Activated CD4-positive, alpha-beta T cell treated with anti-CD3 and anti-CD28 coated beads for 24 hours (primary cell): ENCODE measurements around the gene CBFA2T2.

ENCODE experiments used
- DNase-seq, 2 donors: peaks; one replicate each; pipeline ENCODE4 v3.0.0-alpha.2; 2020; ENCODE audit warnings: low read depth in 2 of 2

CBFA2T2 gene

DNA sequence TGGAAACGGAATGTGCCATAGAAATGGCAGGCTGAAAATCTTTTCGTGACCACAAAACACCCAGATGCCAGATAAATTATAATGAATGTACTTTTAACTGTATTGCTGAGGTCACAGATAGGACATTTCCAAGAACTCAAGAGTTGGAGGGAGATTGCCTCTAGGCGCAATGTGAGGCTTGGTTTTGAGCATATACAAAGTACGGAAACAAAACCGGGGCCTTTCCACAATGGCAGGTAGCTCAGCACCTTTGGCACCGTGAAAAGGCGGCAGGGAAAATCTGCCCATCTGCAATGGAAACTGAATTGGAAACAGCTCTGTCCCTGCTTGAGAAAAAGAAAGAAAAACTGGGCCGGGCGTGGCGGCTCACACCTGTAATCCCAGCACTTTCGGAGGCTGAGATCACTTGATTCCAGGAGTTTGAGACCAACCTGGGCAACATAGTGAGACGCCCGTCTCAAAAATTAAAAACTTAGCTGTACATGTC lies 161.7 kb downstream of the CBFA2T2 start:
- no peak for DNase-seq

DNA sequence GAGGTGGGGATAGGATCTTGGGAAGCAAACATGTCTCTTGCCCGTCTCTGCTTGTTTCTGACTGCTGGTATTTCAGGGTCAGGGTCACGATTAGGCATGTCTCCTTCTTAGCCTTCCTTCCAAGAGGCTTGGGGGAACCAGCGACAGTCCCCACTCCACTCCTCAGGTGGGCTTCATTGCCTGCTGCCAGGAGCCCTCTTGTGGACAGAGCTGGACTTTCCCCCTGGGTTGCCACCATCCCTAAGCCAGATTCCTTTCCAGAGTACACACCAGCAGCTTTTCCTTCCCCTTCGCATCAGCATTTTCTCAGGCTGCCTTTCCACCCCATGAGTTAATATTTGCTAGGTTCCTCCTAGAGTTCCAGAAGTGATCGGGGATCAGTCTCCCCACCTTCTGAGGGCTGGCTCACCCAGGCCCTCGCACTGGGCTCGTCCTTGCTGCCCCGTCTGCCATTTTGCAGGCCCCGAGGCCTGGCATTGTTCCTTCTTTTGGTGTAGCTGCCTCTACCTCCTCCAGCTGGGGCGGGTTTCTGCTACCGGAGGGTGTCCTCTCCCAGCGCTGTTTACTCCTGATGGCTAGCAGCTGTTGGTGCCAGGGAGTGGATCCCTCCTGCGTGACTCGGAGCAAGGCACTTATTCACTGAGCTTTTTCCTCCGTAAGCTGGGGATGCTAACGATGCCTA lies 163.5 kb downstream of the CBFA2T2 start:
- peak in 1 of 2 donors; percentile 30 for DNase-seq

DNA sequence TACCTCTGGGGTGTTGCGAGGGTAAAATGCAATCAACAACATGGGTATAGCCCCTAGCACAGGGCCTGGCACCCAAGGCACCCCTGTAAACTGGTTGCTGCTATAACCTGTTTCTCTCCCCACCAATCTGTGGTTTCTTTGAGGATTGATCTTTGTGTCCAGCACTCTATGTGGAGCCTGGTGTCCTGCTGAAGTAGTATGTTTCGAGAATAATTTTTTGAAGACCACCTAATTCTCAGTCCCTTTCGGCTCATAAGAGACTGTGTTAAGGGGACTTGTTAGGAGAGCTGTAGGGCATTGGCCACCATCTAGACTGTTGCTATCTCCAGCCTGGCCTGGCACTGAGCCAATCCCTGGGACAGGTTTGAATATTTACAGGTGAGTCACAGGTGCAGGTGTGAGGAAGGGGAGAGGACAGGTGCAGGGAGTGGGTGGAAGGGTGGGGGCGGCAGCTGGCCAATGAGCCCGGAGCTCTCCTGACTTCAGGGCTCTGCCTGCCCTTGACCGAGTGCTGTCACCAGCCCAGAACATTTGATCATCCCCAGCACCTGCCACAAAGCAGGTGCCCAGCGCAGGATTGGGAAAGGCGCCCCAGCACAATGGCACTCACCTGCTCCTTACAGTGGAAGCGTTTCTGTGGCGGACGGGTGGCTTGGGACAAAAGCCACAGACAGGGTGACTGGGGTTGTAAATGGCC lies 164.2 kb downstream of the CBFA2T2 start:
- DNase-seq: no peak

DNA sequence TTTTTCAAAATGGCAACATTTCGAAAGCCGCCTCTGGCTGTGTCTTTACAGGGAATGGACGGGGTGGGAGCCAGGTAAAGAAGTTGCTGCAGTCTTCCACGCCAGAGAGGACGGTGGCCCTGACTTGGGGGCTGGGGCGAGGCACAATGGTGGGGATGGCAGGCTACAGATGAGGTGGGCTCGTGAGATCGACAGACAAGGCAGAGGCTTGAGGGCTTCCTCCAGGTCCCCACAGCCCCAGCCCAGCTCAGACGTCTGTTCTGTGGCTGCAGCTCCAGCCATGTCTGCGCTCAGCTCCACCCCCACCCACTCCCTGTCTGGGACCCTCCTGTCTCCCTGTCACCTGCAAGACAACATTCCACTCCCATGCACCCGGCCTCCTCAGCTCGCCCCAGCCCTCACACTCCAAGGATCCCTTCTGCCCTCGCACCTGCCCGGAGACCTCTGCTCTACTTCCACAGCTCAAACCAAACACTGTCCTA lies 164.8 kb downstream of the CBFA2T2 start:
- no peak for DNase-seq

DNA sequence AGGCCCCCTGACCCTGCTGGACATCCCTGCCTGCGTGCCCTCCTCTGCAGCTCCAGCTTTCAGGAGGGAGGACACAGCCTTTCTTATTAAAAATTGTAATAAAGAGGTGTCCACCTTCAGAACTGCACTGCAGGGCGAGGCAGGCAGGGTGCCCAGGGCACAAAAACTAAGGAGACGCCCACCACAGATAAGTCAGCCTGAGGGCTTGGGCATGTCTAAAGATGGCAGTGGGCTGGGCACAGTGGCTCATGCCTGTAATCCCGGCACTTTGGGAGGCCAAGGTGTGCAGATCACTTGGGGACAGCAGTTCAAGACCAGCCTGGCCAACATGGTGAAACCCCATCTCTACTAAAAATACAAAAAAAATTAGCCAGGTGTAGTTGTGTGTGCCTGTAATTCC lies 165.3 kb downstream of the CBFA2T2 start:
- DNase-seq: no peak

DNA sequence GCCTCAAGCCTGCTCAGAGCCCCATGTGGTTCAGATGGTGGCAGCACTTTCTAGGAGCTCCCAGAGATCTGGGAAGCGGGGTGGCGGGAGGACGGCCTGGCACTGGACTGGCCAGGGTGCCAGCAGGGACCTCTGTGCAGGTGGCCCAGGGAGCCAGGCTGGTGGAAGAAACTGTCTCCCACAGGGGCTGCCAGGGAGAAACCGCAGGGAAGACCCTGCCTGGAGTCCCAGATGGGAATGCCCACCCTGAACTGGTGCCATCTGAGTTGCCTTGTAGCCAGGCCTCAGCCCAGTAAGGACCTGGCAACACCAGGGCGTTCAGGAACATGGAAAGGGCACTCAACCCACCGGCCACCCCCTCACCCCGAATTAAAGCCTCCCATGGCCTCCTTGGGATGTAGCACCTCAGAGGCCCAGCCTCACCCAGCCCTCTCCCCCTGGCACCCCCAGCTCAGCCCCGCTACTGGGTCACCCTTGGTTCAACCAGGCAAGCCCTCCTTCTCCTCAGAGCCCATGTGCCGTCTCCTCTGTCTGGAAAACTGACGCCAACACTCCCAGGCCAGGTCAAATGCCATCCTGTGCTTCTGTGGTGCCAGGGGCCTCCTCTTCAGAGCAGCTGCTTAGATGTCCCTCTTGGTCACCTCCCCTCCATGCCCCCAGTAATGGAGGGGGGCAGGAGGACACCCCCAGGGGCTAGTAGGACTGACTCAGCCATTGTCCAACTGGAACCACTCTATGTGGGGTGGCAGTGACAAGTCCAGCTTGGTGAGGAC lies 166.3 kb downstream of the CBFA2T2 start:
- DNase-seq: no peak

DNA sequence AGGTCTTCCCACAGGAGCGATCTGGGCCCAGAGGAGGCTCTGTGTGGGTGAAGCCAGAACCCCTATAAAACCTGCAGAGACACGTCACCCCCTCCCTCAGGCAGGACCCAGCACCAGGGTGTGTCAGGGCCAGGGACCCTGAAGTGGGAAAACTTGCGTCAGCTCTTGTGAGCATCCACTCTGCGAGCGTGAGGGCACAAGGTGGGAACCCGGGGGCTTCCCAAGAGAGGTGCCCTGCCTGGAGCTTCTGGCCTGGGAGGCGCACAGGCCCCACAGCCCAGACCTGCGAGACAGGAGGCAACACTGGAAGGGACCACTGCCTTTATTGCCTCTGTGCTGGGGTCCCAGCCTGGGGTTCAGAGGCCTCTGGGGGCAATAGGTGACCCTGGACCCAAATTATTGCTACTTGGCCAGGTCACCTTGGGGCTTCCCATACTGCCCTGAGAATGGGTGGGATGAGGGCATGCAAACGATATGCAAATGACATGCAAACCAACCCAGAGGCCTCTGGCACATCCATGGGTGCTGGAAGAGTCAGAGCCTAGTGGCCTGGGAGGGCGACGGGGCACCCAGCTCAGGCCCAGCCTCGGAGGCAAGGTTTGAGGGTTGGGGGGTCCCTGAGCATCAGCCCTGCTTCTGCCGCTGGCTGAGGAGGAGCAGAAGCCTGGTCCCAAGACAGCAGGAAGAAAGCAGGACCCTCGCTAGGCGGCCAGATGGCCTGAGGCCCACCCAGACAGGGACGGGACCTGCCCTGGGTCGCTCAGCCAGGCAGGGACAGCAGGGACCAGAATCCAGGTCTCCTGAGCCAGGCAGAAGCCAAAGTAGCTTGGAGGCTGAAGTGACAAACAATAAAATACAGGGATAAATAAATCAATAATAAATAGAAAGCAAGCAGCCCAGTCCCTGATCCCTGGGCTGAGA lies 167.1 kb downstream of the CBFA2T2 start:
- no peak for DNase-seq

DNA sequence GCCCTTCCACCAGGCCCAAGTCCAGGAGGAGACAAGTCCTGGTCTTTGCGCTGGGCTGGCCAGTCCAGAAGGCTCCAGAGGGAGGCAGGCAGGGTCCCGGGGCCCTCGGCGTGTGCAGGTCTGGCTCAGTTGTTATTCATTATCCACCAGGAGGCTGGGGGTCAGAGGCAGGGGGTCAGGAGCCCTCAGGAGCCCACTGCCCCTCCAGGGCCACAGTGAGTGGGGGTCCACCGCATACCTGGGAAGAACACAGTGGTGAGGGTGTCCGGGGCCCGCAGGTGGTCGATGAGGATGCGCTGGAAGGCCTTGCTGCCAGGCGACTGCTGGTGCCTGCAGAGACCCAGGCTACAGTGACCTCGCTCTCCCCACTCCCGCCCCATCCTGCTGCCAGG lies 167.8 kb downstream of the CBFA2T2 start:
- no peak for DNase-seq

DNA sequence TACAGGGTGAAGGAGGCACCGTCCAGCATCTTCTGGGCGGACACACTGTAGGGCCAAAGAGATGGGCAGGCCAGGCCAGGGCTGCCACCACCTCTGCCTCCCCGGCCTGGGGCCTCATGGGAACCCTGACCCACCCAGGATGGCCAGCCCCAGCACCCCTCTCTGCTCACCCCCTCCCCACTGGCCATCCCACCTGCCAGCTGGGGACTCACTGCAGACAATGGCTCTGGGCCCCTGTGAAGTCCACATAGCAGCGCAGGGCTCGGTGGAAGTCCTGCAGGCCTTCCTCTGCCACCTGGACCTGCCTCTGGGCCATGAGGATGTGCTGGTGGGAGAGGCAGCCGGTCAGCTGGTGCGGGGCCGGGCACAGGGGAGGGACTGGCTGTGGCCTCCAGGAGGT lies 168.6 kb downstream of the CBFA2T2 start:
- DNase-seq: no peak

DNA sequence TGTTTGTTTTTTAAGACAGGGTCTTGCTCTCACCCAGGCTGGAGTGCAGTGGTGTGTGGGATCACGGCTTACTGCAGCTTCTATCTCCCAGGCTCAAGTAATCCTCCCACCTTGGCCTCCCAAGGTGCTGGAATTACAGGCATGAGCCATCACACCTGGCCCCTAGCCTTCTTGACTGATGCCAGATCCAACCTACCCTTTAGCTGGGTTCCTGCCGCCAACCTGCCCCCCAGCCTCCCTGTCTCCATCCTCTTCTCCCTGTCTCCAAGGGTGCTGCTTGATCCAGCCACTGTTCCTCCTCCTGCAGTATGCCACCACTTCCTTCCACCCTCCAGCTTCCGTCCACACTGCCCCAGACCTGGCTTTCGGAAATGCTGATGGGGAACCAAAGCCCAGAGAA lies 169.0 kb downstream of the CBFA2T2 start:
- DNase-seq: no peak

DNA sequence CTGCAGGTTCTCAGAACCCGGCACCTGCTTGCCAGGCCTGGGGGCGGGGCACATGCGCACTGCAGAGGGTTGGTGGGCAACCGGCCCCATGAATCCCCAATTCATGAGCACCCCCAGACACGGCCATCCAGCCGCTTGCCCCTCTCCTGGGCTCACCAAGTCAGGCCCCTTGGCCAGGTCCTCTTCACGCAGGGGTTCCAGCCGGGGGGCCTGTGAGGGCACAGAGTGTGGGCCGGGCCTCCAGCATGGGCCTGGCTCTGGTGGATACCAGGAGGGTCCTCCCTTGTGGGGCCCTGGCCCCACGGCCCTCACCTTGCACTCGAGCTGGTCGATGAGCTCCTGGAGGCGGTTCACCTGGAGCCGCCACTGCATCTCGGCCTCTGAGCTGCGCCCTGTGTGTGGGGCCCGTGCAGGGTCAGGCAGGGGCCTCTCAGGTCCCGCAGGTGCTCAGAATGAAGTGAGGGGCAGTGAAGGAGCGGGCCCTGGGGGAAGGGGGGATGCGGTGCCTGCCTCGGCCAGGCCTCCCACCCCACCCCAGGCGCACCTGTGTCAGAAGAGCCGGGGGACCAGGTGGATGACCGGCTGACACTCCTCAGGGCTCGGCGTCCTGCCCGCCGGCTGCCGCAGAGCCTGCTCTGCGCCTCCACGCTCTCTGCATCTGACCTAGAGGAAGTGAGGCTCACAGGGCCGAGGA lies 169.6 kb downstream of the CBFA2T2 start:
- no peak for DNase-seq

DNA sequence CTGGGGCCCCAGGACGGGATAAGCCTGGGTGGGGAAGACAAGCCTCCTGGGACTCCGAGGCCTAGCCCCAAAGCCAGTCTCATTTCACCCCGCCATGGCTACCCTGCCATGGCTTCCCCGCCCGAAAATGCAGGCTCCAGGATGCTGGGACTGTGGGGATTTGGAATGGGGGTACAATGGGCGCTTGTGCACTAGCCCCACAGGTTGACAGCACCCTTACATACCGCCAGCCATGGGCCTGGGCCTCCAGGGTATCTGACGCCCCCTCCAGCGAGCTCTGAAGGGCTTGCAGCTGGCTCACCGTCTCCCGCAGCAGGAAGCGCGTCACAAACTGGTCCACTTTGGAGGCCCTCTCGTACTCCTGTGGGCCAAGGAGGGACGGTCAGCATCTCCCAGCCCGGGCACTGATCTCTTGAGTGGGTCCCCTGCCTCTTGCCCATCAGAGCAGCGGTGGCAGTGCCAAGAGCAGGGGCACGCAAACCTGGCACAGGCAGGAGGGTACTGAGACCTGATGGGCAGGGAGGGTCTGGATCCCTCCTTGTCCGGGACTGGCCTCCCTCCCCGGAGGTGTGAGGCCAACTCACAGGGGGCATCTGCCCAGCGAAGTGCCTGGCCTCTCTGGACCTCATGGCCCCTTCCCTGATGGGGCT lies 170.3 kb downstream of the CBFA2T2 start:
- no peak for DNase-seq

DNA sequence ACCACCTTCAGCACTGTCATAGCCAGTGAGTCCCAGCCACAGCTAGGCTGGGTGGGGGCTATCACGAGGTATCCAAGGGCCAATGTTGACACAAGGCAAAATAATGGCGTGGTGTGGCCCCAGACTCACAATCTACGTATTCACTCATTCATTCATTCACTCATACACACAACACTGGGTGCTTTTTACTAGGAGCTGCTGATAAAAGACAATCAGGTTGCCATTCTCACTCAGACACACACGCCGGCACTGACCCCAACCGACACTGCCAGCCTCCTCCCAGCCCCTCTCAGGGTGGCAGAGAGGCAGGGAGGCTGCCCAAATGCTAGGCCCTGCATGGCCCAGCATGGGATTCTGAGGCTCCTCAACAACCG lies 170.8 kb downstream of the CBFA2T2 start:
- no peak for DNase-seq

DNA sequence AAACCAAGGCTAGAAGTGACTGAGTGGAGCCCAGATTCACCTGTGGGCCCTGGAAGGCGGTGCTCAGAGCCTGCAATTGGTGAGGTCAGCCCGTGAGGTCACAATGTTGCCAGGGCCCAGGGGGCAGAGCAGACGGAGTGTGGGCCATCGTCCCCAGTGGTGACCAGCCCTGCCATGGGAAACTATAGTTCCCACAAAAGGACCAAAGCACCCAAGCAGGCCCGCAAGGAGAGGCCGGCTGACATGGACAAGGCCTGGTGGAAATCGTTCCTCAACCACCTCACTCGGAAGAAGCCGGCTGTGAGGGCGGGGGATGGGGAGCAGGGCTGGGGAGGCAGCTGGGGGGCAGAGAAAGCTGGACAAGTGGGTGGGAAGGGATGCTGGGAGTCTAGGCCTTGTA lies 172.3 kb downstream of the CBFA2T2 start, which contains the start of gene C20orf144:
C20orf144 (plus strand) TSS at position 156 of the 400 bp plus-strand sequence; CDS start at position 175, 19 bp downstream.
- DNase-seq: no peak

DNA sequence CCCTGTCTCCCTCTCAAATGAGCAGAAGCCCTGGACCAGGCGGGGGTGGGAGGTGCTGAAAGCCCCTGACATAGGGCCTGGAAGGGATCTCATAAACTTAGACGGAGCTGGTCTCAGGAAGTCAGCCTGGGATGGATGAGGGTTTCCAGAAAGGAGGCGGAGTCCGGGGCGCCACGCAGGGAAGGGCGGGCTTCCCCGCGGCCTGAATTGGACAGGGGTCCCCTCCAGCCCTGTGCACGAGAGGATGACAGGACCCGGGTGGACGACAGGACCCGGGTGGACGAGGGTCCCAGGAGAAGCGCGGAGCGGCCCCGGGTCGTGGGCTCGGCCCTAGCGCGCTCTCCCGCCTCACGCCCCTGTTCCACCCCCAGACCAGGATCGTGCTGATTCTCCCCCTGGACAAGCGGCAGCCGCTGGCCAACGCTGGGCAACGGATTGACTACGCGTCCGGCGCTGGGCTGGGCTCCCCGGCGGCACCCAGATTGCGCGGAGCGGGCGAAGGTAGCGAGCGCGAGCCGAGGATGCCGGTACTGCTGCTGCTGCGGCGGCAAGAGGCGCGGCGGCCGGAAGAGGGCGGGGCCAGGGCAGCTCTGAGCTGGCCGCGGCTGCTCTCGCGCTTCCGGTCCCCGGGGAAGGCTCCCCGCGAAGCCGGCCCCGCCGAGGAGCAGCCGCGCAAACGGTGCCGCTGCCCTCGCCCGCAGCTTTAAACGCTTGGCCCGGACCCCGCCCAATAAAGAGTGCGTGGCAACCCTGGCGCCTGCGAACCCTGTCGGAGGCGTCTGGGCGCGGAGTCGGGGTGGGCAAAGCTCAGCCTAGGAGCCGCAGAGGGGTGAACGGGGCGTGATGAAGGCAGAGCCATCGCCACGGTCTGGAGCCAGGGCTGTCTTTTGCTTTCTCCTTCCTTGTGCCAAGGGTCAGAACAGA lies 173.5 kb downstream of the CBFA2T2 start:
- DNase-seq: peak; percentile 73 to 82

DNA sequence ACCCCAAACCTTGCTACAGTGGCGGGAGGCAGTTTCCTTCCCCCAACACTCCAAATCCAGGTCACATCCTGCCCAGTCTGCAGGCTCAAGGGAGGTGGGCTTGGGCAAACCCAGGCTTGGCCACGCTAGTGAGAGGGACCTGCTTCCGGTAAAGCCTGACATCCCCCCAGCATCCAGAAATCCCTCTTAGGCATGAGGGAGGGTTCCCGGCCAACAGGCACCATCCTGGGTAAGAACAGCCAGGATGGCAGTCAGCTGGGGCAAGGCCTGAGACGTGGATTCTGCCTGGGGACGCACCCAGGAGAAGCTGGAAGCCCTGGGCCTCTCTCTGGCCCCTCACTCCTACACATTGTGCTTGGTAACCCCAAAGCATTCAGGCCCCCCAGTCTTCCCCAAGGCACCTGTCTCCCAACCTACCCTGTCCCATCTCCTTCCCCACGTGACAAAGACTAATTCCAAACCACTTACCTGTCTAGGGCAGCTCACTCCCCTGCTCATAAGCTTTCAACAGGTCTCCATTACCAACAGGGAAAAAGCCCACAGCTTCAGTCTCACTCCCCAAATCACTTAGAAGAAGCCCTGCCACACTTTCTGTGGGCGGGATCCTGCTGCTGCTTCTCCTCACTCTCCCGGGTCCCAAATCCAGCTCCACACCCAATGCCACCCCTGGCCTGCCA lies 174.3 kb downstream of the CBFA2T2 start:
- DNase-seq: no peak

DNA sequence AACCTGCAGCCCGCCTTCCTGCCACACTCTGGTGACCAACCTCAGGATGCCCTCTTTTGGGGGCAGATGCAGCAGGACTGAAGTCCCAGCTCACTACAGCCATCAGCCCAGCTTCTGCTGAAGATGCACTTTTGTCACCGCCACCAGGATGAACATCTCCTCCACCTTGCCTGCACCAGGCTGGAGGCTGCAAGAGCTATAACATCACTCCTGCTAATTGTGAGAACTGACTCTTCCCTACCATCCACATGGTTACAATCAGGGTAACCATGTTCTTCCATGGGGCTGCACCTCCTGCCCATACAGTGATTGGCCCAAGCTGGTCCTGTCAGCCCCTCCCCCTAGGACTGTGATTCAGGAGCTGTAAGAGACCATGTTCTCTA lies 174.9 kb downstream of the CBFA2T2 start:
- DNase-seq: no peak
